AG09309 (cell line): ENCODE results near the gene CXCL14.

ENCODE experiments used
- DNase-seq: peaks from one replicate; pipeline ENCODE4 v3.0.0-alpha.2; 2010; ENCODE audit warnings: low read depth
- H3K4me3 ChIP-seq: 2 replicates; pipeline ENCODE4 v1.5.1; 2011; ENCODE audit warnings: mild to moderate bottlenecking, low read depth, low read length, moderate library complexity; ENCODE audit not compliant: control insufficient read depth
- TF ChIP-seq, protein P1 (sequence below): IDR thresholded peaks from 2 replicates; pipeline ENCODE4 v1.5.1; 2011; ENCODE audit warnings: mild to moderate bottlenecking, low read depth, low read length, inconsistent platforms; ENCODE audit not compliant: insufficient read depth, control insufficient read depth; ENCODE audit errors: missing control alignments

Gene CXCL14

GRCh38 chr5:135615171-135615570 lies 36.4 kb upstream of the CXCL14 start:
- TF ChIP-seq, protein P1, sequence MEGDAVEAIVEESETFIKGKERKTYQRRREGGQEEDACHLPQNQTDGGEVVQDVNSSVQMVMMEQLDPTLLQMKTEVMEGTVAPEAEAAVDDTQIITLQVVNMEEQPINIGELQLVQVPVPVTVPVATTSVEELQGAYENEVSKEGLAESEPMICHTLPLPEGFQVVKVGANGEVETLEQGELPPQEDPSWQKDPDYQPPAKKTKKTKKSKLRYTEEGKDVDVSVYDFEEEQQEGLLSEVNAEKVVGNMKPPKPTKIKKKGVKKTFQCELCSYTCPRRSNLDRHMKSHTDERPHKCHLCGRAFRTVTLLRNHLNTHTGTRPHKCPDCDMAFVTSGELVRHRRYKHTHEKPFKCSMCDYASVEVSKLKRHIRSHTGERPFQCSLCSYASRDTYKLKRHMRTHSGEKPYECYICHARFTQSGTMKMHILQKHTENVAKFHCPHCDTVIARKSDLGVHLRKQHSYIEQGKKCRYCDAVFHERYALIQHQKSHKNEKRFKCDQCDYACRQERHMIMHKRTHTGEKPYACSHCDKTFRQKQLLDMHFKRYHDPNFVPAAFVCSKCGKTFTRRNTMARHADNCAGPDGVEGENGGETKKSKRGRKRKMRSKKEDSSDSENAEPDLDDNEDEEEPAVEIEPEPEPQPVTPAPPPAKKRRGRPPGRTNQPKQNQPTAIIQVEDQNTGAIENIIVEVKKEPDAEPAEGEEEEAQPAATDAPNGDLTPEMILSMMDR = no peak
- H3K4me3 ChIP-seq = no peak overlapping the region
- DNase-seq = no peak

DNA sequence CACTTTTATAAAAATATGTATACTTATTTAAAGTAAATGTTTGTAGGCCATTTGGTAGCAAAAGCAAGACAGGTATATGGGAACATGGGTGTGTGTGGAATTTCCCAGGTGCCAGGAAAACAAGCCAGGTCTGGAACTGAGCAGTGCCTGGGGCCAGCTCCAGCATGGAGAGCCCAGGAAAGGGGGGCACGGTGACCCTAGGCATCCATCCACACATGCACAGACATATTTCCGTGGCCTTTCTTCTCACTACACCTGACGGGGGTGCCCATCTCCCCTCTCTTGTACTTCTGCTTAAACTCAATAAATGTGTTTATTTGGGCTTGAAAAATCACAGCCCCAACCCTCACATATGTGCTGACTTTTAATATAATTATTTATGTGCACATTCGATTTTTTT lies 31.2 kb upstream of the CXCL14 start:
- DNase-seq = no peak
- TF ChIP-seq, protein P1 = no peak

DNA sequence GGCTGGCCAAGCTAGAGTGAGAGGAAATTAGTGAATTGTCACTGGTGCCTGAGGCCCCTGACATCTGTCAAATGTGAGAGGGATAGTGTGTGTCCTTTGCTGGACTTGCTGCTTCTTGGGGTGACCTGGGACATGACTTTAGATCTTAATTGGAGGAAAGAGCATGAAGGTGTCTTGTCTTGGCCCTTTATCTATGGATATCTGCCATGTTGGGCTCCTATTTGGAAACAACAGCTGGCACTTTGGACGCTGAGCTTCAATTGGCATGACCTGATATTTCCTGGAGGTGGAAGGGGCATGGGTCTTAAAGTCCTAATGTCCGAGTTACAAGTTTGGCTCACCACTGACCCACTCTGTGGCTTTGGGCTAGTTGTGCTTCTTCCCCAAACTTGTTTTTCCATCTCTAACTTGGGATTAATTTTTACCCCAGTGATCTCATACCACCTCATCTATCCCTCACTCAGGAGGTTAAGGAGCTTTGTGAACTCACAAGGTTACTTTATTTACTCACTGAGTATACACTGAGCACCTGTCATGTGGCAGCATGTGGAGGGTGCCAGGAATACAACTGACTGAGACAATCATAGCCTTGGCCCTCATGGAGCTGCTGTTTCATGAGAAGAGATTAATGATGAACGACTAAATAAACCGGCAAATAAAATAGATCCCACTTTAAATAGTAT lies 30.1 kb upstream of the CXCL14 start:
- no peak overlapping the region for H3K4me3 ChIP-seq
- TF ChIP-seq, protein P1 = no peak
- no peak for DNase-seq

More for the DNA sequence above, 31.2 kb upstream of the CXCL14 start:
- no peak overlapping the region for H3K4me3 ChIP-seq

GRCh38 chr5:135608361-135608760 lies 29.6 kb upstream of the CXCL14 start:
- no peak overlapping the region for H3K4me3 ChIP-seq
- no peak for DNase-seq
- TF ChIP-seq, protein P1 = no peak

- no peak overlapping the region for H3K4me3 ChIP-seq
- no peak for DNase-seq
- TF ChIP-seq, protein P1 = no peak
Measured at GRCh38 chr5:135606431-135606830, 27.6 kb upstream of the CXCL14 start.

GRCh38 chr5:135605221-135605620 lies 26.4 kb upstream of the CXCL14 start:
- no peak for DNase-seq
- no peak overlapping the region for H3K4me3 ChIP-seq
- TF ChIP-seq, protein P1 = no peak
